NCI-H510A (cell line): ENCODE data around the gene GINS3.

Source experiments
- DNase-seq: peaks from one replicate; lab custom pipeline; 2025; lab: John Stamatoyannopoulos, UW

Gene GINS3

GRCh38 chr16:58425756-58426494 is 33.7 kb downstream of the GINS3 start:
- no peak for DNase-seq

GRCh38 chr16:58426966-58427365 is 34.7 kb downstream of the GINS3 start:
- DNase-seq, result no peak

DNA sequence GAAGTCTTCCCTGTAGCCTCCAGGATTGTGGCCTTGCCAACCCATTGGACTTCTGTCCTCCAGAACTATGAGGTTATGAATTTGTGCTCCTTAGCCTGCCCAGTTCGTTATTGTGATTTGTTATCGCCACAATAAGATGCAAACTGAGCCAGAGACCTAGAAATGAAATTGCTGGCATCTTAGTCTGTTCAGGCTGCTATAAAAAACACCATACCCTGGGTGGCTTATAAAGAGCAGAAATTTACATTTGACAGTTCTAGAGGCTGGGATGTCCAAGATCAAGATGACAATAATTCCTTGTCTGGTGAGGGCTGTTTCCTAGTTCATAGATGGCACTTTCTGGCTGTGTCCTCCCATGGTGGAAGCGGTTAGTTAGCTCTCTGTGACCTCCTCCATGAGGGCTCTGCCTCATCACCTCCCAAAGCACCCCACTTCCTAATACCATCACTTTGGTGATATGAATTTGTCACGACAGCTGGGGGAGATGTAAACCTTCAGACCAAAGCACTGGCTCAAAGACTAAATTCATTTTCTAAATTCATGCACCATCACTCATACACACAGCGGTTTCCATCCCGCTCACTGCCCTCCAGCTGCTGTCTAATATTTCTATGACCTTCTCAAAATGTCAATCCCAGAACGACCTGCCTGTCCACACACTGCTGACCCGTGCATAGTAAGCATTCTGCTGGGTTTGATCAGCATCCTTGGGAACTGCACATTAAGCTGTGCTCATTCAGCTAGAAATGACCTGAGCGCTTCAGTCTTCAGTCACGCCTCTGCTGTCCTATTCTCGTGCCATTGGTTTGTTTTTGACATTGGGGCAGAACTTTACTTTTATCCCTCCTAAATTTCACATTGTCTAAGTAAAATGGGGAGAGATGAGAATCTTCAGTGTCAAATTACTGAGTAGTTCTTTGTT is 36.6 kb downstream of the GINS3 start:
- no peak for DNase-seq

- no peak for DNase-seq
These were observed 38.4 kb downstream of the GINS3 start for GRCh38 chr16:58430718-58431117.

GRCh38 chr16:58433569-58433951 is 41.3 kb downstream of the GINS3 start:
- no peak for DNase-seq

DNA sequence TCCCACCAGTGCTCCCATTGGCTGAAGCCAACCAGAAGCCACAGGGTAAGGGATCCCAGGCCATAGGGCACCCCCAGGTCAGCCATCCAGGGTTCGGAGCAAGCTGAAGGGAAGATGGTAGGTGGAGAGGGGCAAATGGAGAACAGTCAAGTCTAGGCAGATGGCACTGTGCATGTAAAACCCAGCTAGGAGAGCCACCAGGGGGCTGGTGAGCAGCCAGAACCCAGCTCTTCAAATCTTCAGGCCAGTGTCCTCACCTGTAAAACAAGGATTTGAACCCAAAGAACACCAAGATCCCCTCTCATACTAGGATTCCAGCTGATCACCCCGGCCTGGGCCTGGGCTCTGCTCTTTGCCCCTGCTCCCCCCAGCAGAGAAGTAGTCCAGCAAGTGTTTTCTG is 43.5 kb downstream of the GINS3 start:
- no peak for DNase-seq

DNA sequence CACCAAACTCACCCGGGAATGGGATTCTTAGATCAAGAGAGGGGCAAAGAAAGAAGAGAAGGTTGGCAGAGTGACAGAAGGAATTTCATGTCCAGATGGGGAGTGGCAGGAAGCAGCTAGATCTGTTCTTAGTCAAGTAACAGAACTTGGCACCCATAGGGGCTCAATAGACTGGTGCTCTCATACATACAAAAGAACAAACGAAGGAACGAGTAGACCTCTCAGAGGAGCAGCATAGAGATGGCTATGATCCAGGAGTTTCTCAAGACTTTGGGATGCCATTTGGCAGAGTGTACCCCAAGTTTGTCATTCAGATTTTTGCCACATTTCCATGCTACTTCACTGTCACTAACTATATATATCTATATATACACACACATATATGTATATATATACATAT is 47.9 kb downstream of the GINS3 start:
- no peak for DNase-seq

DNA sequence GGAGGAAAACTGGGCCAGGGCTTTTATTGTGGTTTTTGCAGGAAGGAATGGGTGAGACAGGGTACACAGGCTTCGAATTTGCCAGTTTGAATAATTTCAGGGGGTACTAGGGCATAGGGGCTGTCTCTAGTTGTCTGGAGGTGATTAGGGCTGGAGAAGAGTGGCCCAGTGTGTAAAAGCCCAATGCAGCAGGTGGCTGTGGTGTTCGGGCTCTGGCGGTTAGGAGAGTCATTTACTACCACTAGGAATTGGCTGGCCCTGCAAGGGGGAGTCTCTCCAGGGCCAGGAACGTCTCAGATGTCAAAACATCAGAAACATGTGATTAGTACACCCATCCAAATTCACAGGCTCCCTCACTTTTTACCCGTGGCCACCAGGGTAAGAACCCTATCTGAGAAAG is 50.3 kb downstream of the GINS3 start:
- DNase-seq, result no peak

DNA sequence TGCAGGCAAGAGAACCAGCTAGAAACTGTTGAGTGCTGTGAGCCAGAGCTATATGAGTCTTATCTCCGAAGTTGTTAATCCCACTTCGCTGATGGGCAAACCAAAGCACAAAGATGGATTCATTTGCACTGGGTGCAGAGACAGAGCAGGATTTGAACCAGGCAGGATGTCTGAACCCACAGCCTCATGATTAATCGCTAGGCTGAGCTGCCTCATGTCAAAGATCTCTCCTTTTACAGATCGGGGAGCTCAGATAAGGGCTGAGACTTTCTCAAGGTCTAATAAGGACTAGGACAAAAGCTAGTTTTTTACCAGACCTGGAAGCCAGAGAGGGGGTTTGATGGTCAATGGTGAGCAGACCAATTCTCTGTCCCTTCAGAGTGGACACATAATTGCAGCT is 51.5 kb downstream of the GINS3 start:
- no peak for DNase-seq

- no peak for DNase-seq
These were observed 52.0 kb downstream of the GINS3 start for GRCh38 chr16:58444265-58444664.

DNA sequence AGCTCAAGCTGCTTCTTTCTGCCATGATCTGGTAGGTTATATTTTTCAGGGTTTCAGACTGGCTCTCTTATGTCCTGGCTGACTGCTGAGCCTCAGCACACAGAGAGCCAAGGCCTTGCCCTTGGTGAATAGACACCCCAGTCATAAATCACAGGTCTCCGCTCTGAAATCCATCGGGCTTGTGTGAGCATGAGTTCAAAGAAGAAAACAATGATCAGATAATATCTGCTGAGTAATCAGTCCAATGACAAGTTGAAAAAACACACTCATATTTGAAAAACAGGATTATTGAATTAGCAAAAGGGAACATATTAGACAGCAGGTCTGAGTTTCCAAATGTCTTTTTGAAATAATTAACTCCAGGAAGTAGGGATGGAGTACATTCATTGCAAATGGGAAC is 56.6 kb downstream of the GINS3 start:
- DNase-seq, result no peak

GRCh38 chr16:58449306-58449705 is 57.0 kb downstream of the GINS3 start:
- no peak for DNase-seq

DNA sequence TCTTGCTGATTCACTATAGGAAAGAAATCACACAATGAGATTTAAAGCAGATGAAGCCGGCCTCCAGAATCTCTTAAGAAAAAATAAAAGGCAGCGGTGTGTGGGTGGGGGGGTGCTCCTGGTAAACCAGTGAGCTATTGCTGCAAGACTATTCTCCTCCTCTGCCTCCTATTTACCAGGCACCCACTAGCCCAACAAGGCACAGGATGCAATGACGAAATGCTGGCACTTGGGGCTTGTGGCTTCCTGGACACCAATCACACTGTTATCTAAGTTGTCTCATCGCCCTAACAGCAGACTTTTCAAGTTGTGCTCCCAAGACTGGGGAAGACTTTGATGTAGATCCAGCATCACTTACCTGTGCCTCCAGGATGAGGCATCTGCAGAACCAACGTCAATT is 57.5 kb downstream of the GINS3 start:
- no peak for DNase-seq

DNA sequence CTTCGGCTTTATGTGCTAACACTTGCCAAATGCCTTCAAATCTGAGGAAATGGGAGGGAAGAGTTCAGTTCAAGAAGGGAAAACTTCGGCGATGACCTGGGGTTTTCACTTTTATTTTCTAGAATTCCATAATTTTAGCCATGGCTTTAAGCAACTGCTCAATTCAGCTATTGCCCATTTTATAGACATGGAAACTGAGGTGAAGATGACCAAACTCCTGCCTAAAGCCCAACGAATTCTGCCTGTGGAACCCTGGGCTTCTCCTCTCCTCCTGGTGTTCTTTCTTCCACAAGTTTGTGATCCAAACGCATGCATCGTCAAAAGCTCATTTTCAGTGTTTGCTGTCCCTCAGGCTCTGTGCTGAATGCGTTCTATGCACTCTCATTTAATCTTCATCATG is 58.3 kb downstream of the GINS3 start:
- DNase-seq, result no peak

DNA sequence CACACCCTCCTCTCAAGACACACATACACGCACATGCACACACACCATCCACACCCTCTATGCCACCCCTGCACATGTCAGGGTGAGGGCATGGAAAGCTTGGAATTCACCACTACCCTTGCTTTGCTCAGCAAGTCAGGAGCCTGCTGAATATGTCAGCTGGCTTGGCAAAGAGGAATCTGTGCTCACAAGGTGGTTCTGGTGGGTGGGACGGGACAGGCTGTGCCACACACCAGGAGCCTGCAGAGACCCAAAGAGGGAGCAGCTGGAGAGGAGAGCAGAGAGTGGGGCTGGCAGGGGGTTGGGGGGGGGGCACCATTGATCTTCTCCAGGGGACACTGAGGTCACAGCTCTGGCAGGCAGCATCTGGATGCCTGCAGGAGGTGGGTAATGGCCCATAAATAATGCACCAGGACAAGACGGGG is 59.0 kb downstream of the GINS3 start:
- DNase-seq, result no peak

GRCh38 chr16:58451945-58452401 is 59.7 kb downstream of the GINS3 start:
- DNase-seq, result no peak

GRCh38 chr16:58452640-58453039 is 60.4 kb downstream of the GINS3 start:
- DNase-seq, result no peak

- no peak for DNase-seq
These were observed 61.9 kb downstream of the GINS3 start for GRCh38 chr16:58454178-58454577.

- no peak for DNase-seq
These were observed 62.6 kb downstream of the GINS3 start for GRCh38 chr16:58454856-58455255.
